HCT116 (cell line): ENCODE measurements around the gene FAM13A. TPM values are rescaled to one million over a fixed set of nuclear protein-coding genes. Genes with fewer than 3 reads are reported as not detected.

Experiments used
- ATAC-seq: fragments of 200-7000 bp; cut with Tn5 transposase; 2 replicates; pipeline ENCODE4 v1.9.1; 2020; ENCODE audit warnings: mild to moderate bottlenecking, moderate library complexity
- BruUV-seq: library from RNA; stranded (reverse); fragments of 400-500 nt; replicated peaks from 2 replicates; lab custom pipeline; 2021; lab: Mats Ljungman, UMichigan
- CTCF ChIA-PET: fragments of 300-600 bp; sonication (Branson Sonifier 250); formaldehyde crosslinking; loops from one replicate; lab custom pipeline; 2021; ENCODE audit warnings: antibody characterized with exemption; lab: Charles Lee
- POLR2A ChIA-PET: fragments of 300-600, 350-600 bp; sonication (Branson Sonifier 250); formaldehyde crosslinking; loops from one replicate; lab custom pipeline; 2021; ENCODE audit warnings: antibody characterized with exemption; lab: Charles Lee
- RAD21 ChIA-PET, 2 experiments: fragments of 300-600 bp; sonication (Branson Sonifier 250); formaldehyde crosslinking; loops; one replicate each; lab custom pipeline; 2023; ENCODE audit warnings: low total read pairs in 2 of 2; ENCODE audit not compliant: uncharacterized antibody in 2 of 2, unreplicated experiment in 2 of 2, low non-redundant PET in 1 of 2; lab: Charles Lee
- DNase-seq: peaks from one replicate; pipeline ENCODE4 v3.0.0-alpha.2; 2010; ENCODE audit warnings: low read depth, low spot score
- H2AFZ ChIP-seq: fragments of 200-600 bp; shearing (Covaris generic), sonication (generic); 2 replicates; pipeline ENCODE4 v1.6.1; 2017; ENCODE audit warnings: low read depth, mixed run types, mixed read lengths, antibody characterized with exemption, low read length; ENCODE audit not compliant: poor library complexity, severe bottlenecking
- H3K27ac ChIP-seq: 2 replicates; pipeline ENCODE4 v1.5.1; 2012; ENCODE audit warnings: low read depth, low read length
- H3K27me3 ChIP-seq: fragments of 200-600 bp; sonication (generic); 2 replicates; pipeline ENCODE4 v1.6.1; 2016; ENCODE audit warnings: mixed run types, low read length, mixed read lengths; ENCODE audit not compliant: insufficient read depth
- H3K36me3 ChIP-seq, 2 experiments: fragments of 200-500 bp in 1 of 2; fragments of 200-600 bp in 1 of 2; sonication (Bioruptor generic) in 1 of 2; sonication (generic) in 1 of 2; 2 replicates each; pipeline versions ENCODE4 v1.5.1 to v1.6.1; 2014 to 2016; ENCODE audit warnings: low read length in 2 of 2, inconsistent platforms in 1 of 2, mixed read lengths in 1 of 2, mixed run types in 1 of 2; ENCODE audit not compliant: insufficient read depth in 2 of 2, control insufficient read depth in 1 of 2
- H3K4me1 ChIP-seq, 2 experiments: fragments of 200-600 bp in 1 of 2; sonication (generic) in 1 of 2; 2 replicates each; pipeline versions ENCODE4 v1.5.1 to v1.6.1; 2012 to 2017; ENCODE audit warnings: low read length in 2 of 2, inconsistent platforms in 1 of 2, mild to moderate bottlenecking in 1 of 2, mixed read lengths in 1 of 2, mixed run types in 1 of 2, moderate library complexity in 1 of 2; ENCODE audit not compliant: insufficient read depth in 2 of 2, control insufficient read depth in 1 of 2
- H3K4me2 ChIP-seq: fragments of 200-600 bp; sonication (generic); 2 replicates; pipeline ENCODE4 v1.6.1; 2017; ENCODE audit warnings: mixed run types, low read length, mixed read lengths
- H3K4me3 ChIP-seq, 2 experiments: fragments of 200-600 bp in 1 of 2; sonication (generic) in 1 of 2; replicated peaks in 1 of 2; 2 replicates each; pipeline ENCODE4 v1.5.1; 2011 to 2016; ENCODE audit warnings: low read length in 2 of 2, control low read depth in 1 of 2, low read depth in 1 of 2, mild to moderate bottlenecking in 1 of 2, mixed read lengths in 1 of 2, mixed run types in 1 of 2
- H3K79me2 ChIP-seq: fragments of 200-600 bp; sonication (generic); 2 replicates; pipeline ENCODE4 v1.6.1; 2017; ENCODE audit warnings: mild to moderate bottlenecking, mixed run types, low read length, moderate library complexity, mixed read lengths; ENCODE audit not compliant: insufficient read depth
- H3K9ac ChIP-seq: fragments of 200-600 bp; sonication (generic); 2 replicates; pipeline ENCODE4 v1.6.1; 2016; ENCODE audit warnings: low read length, mixed read lengths
- H3K9me2 ChIP-seq: fragments of 200-600 bp; sonication (generic), shearing (Covaris generic); 2 replicates; pipeline ENCODE4 v1.6.1; 2017; ENCODE audit warnings: mixed run types, mild to moderate bottlenecking, moderate library complexity; ENCODE audit not compliant: insufficient read depth
- H3K9me3 ChIP-seq, 2 experiments: fragments of 200-500 bp in 1 of 2; fragments of 200-600 bp in 1 of 2; sonication (Bioruptor generic) in 1 of 2; sonication (generic) in 1 of 2; 2 replicates each; pipeline ENCODE4 v1.6.1; 2014 to 2017; ENCODE audit warnings: low read length in 2 of 2, mixed read lengths in 2 of 2, inconsistent platforms in 1 of 2, low read depth in 1 of 2, mild to moderate bottlenecking in 1 of 2, mixed run types in 1 of 2, moderate library complexity in 1 of 2; ENCODE audit not compliant: control insufficient read depth in 1 of 2, insufficient read depth in 1 of 2
- H4K20me1 ChIP-seq: fragments of 200-600 bp; sonication (generic), shearing (Covaris generic); 2 replicates; pipeline ENCODE4 v1.6.1; 2017; ENCODE audit warnings: mixed run types, mild to moderate bottlenecking, moderate library complexity; ENCODE audit not compliant: insufficient read depth
- CEBPB ChIP-seq: IDR thresholded peaks from 2 replicates; pipeline ENCODE4 v1.6.1; 2012; ENCODE audit warnings: low read depth
- EGR1 ChIP-seq: IDR thresholded peaks from 2 replicates; pipeline ENCODE4 v1.6.1; 2012; ENCODE audit warnings: low read depth
- ELF1 ChIP-seq: IDR thresholded peaks from 2 replicates; pipeline ENCODE4 v1.6.1; 2012; ENCODE audit warnings: low read depth, borderline replicate concordance
- EZH2 ChIP-seq: fragments of 200-600 bp; sonication (generic); IDR thresholded peaks from 2 replicates; pipeline ENCODE4 v1.6.1; 2017; ENCODE audit warnings: antibody characterized with exemption, mixed run types
- EZH2phosphoT487 ChIP-seq: fragments of 200-600 bp; IDR thresholded peaks from 2 replicates; pipeline ENCODE4 v1.6.1; 2018; ENCODE audit warnings: antibody characterized with exemption, borderline replicate concordance
- FOSL1 ChIP-seq: IDR thresholded peaks from 2 replicates; pipeline ENCODE4 v1.6.1; 2012; ENCODE audit warnings: low read depth
- JUND ChIP-seq: IDR thresholded peaks from 2 replicates; pipeline ENCODE4 v1.6.1; 2012
- POLR2A ChIP-seq: IDR thresholded peaks from 2 replicates; pipeline ENCODE4 v1.7.0; 2011; ENCODE audit warnings: borderline replicate concordance; ENCODE audit not compliant: insufficient read depth, insufficient read length; ENCODE audit errors: extremely low read depth
- POLR2AphosphoS5 ChIP-seq: IDR thresholded peaks from 2 replicates; pipeline ENCODE4 v1.6.1; 2011; ENCODE audit warnings: mild to moderate bottlenecking, low read depth, low read length, moderate library complexity
- SIN3A ChIP-seq: IDR thresholded peaks from 2 replicates; pipeline ENCODE4 v1.6.1; 2012; ENCODE audit warnings: low read depth
- SP1 ChIP-seq: IDR thresholded peaks from 2 replicates; pipeline ENCODE4 v1.6.1; 2012; ENCODE audit warnings: low read depth
- SRF ChIP-seq: IDR thresholded peaks from 2 replicates; pipeline ENCODE4 v1.6.1; 2012; ENCODE audit warnings: low read depth
- TCF7L2 ChIP-seq: IDR thresholded peaks from 2 replicates; pipeline ENCODE4 v1.7.0; 2011; ENCODE audit warnings: borderline replicate concordance, inconsistent platforms; ENCODE audit not compliant: insufficient read depth, insufficient read length; ENCODE audit errors: extremely low read depth
- ZFX ChIP-seq: fragments of 450-650 bp; IDR thresholded peaks from 2 replicates; pipeline ENCODE4 v1.6.1; 2017
- ZNF274 ChIP-seq: fragments of 200-500 bp; sonication (Bioruptor generic); IDR thresholded peaks from 2 replicates; pipeline ENCODE4 v1.6.1; 2014; ENCODE audit warnings: mild to moderate bottlenecking, low read depth, low read length, inconsistent platforms
- intact Hi-C: fragments of 100-400 bp; cut with micrococcal nuclease; formaldehyde crosslinking; loops from 2 replicates; pipeline ENCODE4 v1.10.0; 2022
- total RNA-seq: library from RNA; stranded (reverse); gene quantifications from one replicate; pipeline ENCODE4 v1.2.1, GENCODE V29; 2021; ENCODE audit not compliant: unreplicated experiment
- TF ChIP-seq, protein P1 (sequence below): IDR thresholded peaks from 2 replicates; pipeline ENCODE4 v1.6.1; 2011; ENCODE audit warnings: mild to moderate bottlenecking, low read length, moderate library complexity; ENCODE audit not compliant: insufficient replicate concordance; ENCODE audit errors: extremely low read depth
- TF ChIP-seq, protein P2 (sequence below): IDR thresholded peaks from 2 replicates; pipeline ENCODE4 v1.6.1; 2012; ENCODE audit warnings: low read depth
- TF ChIP-seq, protein P3 (sequence below), 3 experiments: fragments of 200-600 bp in 1 of 3; sonication (generic) in 1 of 3; IDR thresholded peaks in 2 of 3; conservative IDR thresholded peaks in 1 of 3; 2 replicates each; pipeline ENCODE4 v1.5.1; 2012 to 2017; ENCODE audit warnings: low read depth in 2 of 3, low read length in 2 of 3, antibody characterized with exemption in 1 of 3, borderline replicate concordance in 1 of 3, control low read depth in 1 of 3, mild to moderate bottlenecking in 1 of 3, mixed read lengths in 1 of 3, mixed run types in 1 of 3, moderate library complexity in 1 of 3; ENCODE audit not compliant: insufficient read depth in 1 of 3

Gene FAM13A
- total RNA-seq, 1 experiment from 2014 or later, result 17.2 TPM

DNA sequence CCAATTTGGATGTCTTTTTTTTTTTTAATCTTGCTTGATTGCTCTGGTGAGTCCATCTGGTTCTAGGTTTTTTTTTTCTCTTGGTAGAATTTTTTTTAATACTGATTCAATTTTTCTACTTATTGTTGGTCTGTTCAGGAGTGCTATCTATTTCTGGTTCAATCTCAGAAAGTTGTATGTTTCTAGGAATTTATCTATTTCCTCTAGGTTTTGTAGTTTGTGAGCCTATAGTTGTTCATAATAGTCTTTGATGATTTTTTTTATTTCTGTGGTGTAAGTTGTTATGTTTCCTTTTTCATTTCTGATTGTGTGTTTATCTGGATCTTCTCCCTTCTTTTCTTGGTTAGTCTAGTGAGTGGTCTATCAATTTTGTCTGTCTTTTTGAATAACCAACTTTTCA lies 129.6 kb downstream of the FAM13A start:
- ChIA-PET RAD21 (no interaction called here), CTCF (no interaction called here), POLR2A (no interaction called here)
- H3K9me2 ChIP-seq, result no peaks in the 10 kb centered on the region
- no peak overlapping the region for H3K4me2 ChIP-seq
- no peaks in the 10 kb centered on the region for H3K9me3 ChIP-seq
- no peak overlapping the region for H3K27ac ChIP-seq
- no peaks in the 10 kb centered on the region for H4K20me1 ChIP-seq
- intact Hi-C loops, result no loop called here
- no peaks in the 10 kb centered on the region for H3K4me1 ChIP-seq
- H3K27me3 ChIP-seq, result no peaks in the 10 kb centered on the region
- H2AFZ ChIP-seq, result no peak overlapping the region
- no peaks in the 10 kb centered on the region for H3K36me3 ChIP-seq
- no peaks in the 10 kb centered on the region for H3K79me2 ChIP-seq
- no peak for ATAC-seq
- BruUV-seq, result no TSS peak
- DNase-seq, result no peak
- no peak for TF ChIP-seq EGR1
- no peak for TF ChIP-seq FOSL1
- no peak for TF ChIP-seq POLR2AphosphoS5
- no peak for TF ChIP-seq SIN3A
- no peak for TF ChIP-seq POLR2A
- TF ChIP-seq TCF7L2, result no peak
- TF ChIP-seq, protein P1, sequence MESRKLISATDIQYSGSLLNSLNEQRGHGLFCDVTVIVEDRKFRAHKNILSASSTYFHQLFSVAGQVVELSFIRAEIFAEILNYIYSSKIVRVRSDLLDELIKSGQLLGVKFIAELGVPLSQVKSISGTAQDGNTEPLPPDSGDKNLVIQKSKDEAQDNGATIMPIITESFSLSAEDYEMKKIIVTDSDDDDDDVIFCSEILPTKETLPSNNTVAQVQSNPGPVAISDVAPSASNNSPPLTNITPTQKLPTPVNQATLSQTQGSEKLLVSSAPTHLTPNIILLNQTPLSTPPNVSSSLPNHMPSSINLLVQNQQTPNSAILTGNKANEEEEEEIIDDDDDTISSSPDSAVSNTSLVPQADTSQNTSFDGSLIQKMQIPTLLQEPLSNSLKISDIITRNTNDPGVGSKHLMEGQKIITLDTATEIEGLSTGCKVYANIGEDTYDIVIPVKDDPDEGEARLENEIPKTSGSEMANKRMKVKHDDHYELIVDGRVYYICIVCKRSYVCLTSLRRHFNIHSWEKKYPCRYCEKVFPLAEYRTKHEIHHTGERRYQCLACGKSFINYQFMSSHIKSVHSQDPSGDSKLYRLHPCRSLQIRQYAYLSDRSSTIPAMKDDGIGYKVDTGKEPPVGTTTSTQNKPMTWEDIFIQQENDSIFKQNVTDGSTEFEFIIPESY, result no peak
- TF ChIP-seq CEBPB, result no peak
- no peak for TF ChIP-seq SP1
- TF ChIP-seq JUND, result no peak
- no peak for TF ChIP-seq ZNF274
- no peak for TF ChIP-seq EZH2phosphoT487
- TF ChIP-seq EZH2, result no peak
- TF ChIP-seq ELF1, result no peak
- TF ChIP-seq SRF, result no peak
- TF ChIP-seq, protein P2, sequence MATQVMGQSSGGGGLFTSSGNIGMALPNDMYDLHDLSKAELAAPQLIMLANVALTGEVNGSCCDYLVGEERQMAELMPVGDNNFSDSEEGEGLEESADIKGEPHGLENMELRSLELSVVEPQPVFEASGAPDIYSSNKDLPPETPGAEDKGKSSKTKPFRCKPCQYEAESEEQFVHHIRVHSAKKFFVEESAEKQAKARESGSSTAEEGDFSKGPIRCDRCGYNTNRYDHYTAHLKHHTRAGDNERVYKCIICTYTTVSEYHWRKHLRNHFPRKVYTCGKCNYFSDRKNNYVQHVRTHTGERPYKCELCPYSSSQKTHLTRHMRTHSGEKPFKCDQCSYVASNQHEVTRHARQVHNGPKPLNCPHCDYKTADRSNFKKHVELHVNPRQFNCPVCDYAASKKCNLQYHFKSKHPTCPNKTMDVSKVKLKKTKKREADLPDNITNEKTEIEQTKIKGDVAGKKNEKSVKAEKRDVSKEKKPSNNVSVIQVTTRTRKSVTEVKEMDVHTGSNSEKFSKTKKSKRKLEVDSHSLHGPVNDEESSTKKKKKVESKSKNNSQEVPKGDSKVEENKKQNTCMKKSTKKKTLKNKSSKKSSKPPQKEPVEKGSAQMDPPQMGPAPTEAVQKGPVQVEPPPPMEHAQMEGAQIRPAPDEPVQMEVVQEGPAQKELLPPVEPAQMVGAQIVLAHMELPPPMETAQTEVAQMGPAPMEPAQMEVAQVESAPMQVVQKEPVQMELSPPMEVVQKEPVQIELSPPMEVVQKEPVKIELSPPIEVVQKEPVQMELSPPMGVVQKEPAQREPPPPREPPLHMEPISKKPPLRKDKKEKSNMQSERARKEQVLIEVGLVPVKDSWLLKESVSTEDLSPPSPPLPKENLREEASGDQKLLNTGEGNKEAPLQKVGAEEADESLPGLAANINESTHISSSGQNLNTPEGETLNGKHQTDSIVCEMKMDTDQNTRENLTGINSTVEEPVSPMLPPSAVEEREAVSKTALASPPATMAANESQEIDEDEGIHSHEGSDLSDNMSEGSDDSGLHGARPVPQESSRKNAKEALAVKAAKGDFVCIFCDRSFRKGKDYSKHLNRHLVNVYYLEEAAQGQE, result no peak
- TF ChIP-seq, protein P3, sequence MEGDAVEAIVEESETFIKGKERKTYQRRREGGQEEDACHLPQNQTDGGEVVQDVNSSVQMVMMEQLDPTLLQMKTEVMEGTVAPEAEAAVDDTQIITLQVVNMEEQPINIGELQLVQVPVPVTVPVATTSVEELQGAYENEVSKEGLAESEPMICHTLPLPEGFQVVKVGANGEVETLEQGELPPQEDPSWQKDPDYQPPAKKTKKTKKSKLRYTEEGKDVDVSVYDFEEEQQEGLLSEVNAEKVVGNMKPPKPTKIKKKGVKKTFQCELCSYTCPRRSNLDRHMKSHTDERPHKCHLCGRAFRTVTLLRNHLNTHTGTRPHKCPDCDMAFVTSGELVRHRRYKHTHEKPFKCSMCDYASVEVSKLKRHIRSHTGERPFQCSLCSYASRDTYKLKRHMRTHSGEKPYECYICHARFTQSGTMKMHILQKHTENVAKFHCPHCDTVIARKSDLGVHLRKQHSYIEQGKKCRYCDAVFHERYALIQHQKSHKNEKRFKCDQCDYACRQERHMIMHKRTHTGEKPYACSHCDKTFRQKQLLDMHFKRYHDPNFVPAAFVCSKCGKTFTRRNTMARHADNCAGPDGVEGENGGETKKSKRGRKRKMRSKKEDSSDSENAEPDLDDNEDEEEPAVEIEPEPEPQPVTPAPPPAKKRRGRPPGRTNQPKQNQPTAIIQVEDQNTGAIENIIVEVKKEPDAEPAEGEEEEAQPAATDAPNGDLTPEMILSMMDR (IDR thresholded peaks at IDR 0.05 in 2 of 3, conservative IDR thresholded peaks at IDR 0.05 in 1 of 3; ENCODE audit: borderline replicate concordance in 1 of 3, insufficient read depth in 1 of 3, low read depth in 2 of 3, low read length in 2 of 3), result no peak
- no peak for TF ChIP-seq ZFX
- H3K9ac ChIP-seq, result no peak overlapping the region
- H3K4me3 ChIP-seq, result no peak overlapping the region
